Prostate gland (tissue), 2 donors: ENCODE data around the gene FLNC.

Experiments used
- CTCF ChIP-seq, 4 experiments: fragments of 200-600 bp in 2 of 4; fragments of 450-650 bp in 2 of 4; sonication (generic) in 2 of 4; IDR thresholded peaks; 1 replicate in 3 of 4; 2 replicates in 1 of 4; pipeline ENCODE4 v1.5.1; 2016 to 2019; ENCODE audit warnings: antibody characterized with exemption in 4 of 4, mild to moderate bottlenecking in 2 of 4, moderate library complexity in 2 of 4
- POLR2A ChIP-seq: fragments of 450-650 bp; IDR thresholded peaks from one replicate; pipeline ENCODE4 v1.6.1; 2016; ENCODE audit warnings: antibody characterized with exemption, mild to moderate bottlenecking

- TF ChIP-seq CTCF (IDR thresholded peaks at IDR 0.05) (no peak), POLR2A (no peak)
These were observed 11.5 kb upstream of the FLNC start for GRCh38 chr7:128818694-128819093.
